ENCODE measurements around the gene DDX27. TPM values are rescaled to one million over a fixed set of nuclear protein-coding genes. Genes with fewer than 3 reads are reported as not detected.
"Not testable (repeated sequence)": the region's sequence is repeated elsewhere in the genome, so short reads cannot be mapped to it uniquely, and the experiment has no call there.

DDX27 gene
- total RNA-seq, 1 donor from 2014 or later = 23.3 TPM

GRCh38 chr20:49210757-49211110 is 8.5 kb upstream of the DDX27 start:
- Mint-ChIP-seq H3K9me3 (ENCODE audit: low read depth) (peaks cover 10% of the 10 kb centered on the region), H3K36me3 (ENCODE audit: low read depth) (peaks cover 4% of the 10 kb centered on the region), H3K4me1 (ENCODE audit: low read depth) (no peaks in the 10 kb centered on the region), H3K27ac (ENCODE audit: unreplicated experiment) (no peak overlapping the region), H3K27me3 (ENCODE audit: low read depth) (no peaks in the 10 kb centered on the region), H3K4me3 (ENCODE audit: unreplicated experiment) (no peak overlapping the region)
- TF ChIP-seq, protein P1, sequence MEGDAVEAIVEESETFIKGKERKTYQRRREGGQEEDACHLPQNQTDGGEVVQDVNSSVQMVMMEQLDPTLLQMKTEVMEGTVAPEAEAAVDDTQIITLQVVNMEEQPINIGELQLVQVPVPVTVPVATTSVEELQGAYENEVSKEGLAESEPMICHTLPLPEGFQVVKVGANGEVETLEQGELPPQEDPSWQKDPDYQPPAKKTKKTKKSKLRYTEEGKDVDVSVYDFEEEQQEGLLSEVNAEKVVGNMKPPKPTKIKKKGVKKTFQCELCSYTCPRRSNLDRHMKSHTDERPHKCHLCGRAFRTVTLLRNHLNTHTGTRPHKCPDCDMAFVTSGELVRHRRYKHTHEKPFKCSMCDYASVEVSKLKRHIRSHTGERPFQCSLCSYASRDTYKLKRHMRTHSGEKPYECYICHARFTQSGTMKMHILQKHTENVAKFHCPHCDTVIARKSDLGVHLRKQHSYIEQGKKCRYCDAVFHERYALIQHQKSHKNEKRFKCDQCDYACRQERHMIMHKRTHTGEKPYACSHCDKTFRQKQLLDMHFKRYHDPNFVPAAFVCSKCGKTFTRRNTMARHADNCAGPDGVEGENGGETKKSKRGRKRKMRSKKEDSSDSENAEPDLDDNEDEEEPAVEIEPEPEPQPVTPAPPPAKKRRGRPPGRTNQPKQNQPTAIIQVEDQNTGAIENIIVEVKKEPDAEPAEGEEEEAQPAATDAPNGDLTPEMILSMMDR (IDR thresholded peaks at IDR 0.05) = no peak
- DNase-seq (ENCODE audit: low spot score) = no peak

- TF ChIP-seq, protein P1 (IDR thresholded peaks at IDR 0.05) = no peak
- H3K27ac Mint-ChIP-seq (ENCODE audit: unreplicated experiment) = no peak overlapping the region
Observed at GRCh38 chr20:49214571-49214970, 4.6 kb upstream of the DDX27 start.

GRCh38 chr20:49215232-49215631 is 4.0 kb upstream of the DDX27 start:
- H3K4me1 Mint-ChIP-seq (ENCODE audit: low read depth) = peaks cover 17% of the 10 kb centered on the region
- H3K27me3 Mint-ChIP-seq (ENCODE audit: low read depth) = no peaks in the 10 kb centered on the region

More at GRCh38 chr20:49214571-49214970, 4.6 kb upstream of the DDX27 start:
- peaks cover 4% of the 10 kb centered on the region for H3K36me3 Mint-ChIP-seq (ENCODE audit: low read depth)
- H3K27me3 Mint-ChIP-seq (ENCODE audit: low read depth) = no peaks in the 10 kb centered on the region
- H3K4me3 Mint-ChIP-seq (ENCODE audit: unreplicated experiment) = no peak overlapping the region
- DNase-seq (ENCODE audit: low spot score) = no peak
- peaks cover 11% of the 10 kb centered on the region for H3K4me1 Mint-ChIP-seq (ENCODE audit: low read depth)
- peaks cover 10% of the 10 kb centered on the region for H3K9me3 Mint-ChIP-seq (ENCODE audit: low read depth)

DNA sequence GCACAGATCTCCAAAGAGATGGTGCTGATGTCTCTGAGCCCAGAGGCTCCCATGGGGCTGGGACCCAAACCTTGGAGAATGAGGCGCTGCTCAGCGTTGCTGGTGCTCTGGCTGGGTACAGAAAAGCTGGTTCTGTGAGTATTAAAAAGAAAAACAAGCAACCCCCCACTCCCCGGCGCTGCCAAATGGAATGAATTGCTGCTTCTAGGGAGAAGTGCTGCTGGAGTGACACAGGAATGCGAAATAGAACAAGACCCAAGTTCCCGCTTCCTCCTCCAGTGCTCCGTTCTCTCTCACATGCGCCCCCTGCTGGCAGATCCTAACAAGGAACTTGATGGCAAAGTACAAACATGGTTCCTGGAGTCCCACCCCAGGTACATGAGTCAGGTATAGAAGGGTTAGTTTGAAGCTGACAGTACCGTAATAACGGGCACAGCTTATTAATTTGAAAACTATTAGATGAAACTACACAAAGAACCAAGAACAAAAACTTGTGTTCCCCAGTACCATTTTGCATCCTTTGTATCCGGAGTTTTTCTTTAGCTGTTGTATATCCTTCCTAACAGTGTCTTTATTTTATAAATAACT is 2.1 kb upstream of the DDX27 start:
- peak overlapping the region; percentile 66 for H3K27ac Mint-ChIP-seq (ENCODE audit: unreplicated experiment)
- H3K4me3 Mint-ChIP-seq (ENCODE audit: unreplicated experiment) = no peak overlapping the region
- H3K27me3 Mint-ChIP-seq (ENCODE audit: low read depth) = no peaks in the 10 kb centered on the region
- no peaks in the 10 kb centered on the region for H3K36me3 Mint-ChIP-seq (ENCODE audit: low read depth)
- H3K4me1 Mint-ChIP-seq (ENCODE audit: low read depth) = peaks cover 24% of the 10 kb centered on the region
- TF ChIP-seq, protein P1 (IDR thresholded peaks at IDR 0.05) = peak; percentile 94
- DNase-seq (ENCODE audit: low spot score) = no peak
- H3K9me3 Mint-ChIP-seq (ENCODE audit: low read depth) = no peaks in the 10 kb centered on the region

More at GRCh38 chr20:49215232-49215631, 4.0 kb upstream of the DDX27 start:
- no peak overlapping the region for H3K27ac Mint-ChIP-seq (ENCODE audit: unreplicated experiment)
- no peak overlapping the region for H3K4me3 Mint-ChIP-seq (ENCODE audit: unreplicated experiment)
- H3K36me3 Mint-ChIP-seq (ENCODE audit: low read depth) = peaks cover 2% of the 10 kb centered on the region
- peaks cover 6% of the 10 kb centered on the region for H3K9me3 Mint-ChIP-seq (ENCODE audit: low read depth)
- TF ChIP-seq, protein P1 (IDR thresholded peaks at IDR 0.05) = no peak
- no peak for DNase-seq (ENCODE audit: low spot score)

DNA sequence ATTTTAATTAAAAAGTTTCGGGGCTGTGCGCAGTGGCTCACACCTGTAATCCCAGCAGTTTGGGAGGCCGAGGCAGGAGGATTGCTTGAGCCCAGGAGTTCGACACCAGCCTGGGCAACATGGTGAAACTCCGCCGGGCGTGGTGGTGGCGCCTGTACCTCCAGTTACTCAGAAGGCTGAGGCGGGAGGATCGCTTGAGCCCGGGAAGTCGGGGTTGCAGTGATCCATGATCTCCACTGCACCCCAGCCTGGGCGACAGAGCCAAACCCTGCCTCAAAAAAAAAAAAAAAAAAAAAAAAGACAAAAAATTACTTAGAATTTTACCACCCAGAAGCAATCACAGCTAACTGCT is 501 bp upstream of the DDX27 start:
- H3K9me3 Mint-ChIP-seq (ENCODE audit: low read depth); H3K36me3 Mint-ChIP-seq (ENCODE audit: low read depth); H3K27me3 Mint-ChIP-seq (ENCODE audit: low read depth); DNase-seq (ENCODE audit: low spot score): not testable (repeated sequence)
- Mint-ChIP-seq H3K27ac (ENCODE audit: unreplicated experiment) (peak overlapping the region; percentile 91), H3K4me3 (ENCODE audit: unreplicated experiment) (peak overlapping the region; percentile 96), H3K4me1 (ENCODE audit: low read depth) (peaks cover 24% of the 10 kb centered on the region)
